ENCODE results near the gene KIRREL1.

KIRREL1 gene

GRCh38 chr1:157993147-157993917 lies at the start of gene KIRREL1:
Gene KIRREL1 (plus strand): TSS chr1:157993645. CDS start chr1:157993677, 32 bp downstream.
- Histone ChIP-seq H3K4me3 (ENCODE audit: low read length) (peak within 1 kb of the TSS; percentile 94), H3K27me3 (ENCODE audit: insufficient read depth, low read length) (peaks cover 14% of the 10 kb centered on the region; the same call in 1 of the 2 replicates), H3K9ac (ENCODE audit: low read depth, low read length) (peak within 1 kb of the TSS; percentile 89), H3K9me3 (ENCODE audit: insufficient read depth, low read depth, low read length) (no peaks in the 10 kb centered on the region), H3K4me1 (ENCODE audit: insufficient read depth, low read length) (peaks cover 27% of the 10 kb centered on the region; the same call in 1 of the 2 replicates), H3K36me3 (ENCODE audit: insufficient read depth, low read depth, low read length) (no peaks in the 10 kb centered on the region), H3K27ac (ENCODE audit: low read length) (peak within 1 kb of the TSS; percentile 39)

- no peaks in the 10 kb centered on the region for H3K27me3 ChIP-seq (ENCODE audit: insufficient read depth, low read length)
- H3K4me3 ChIP-seq (ENCODE audit: low read length) = no peak overlapping the region
- no peaks in the 10 kb centered on the region for H3K36me3 ChIP-seq (ENCODE audit: insufficient read depth, low read depth, low read length)
- H3K27ac ChIP-seq (ENCODE audit: low read length) = no peak overlapping the region
- no peaks in the 10 kb centered on the region for H3K9me3 ChIP-seq (ENCODE audit: insufficient read depth, low read depth, low read length)
- no peak overlapping the region for H3K9ac ChIP-seq (ENCODE audit: low read depth, low read length)
- no peaks in the 10 kb centered on the region for H3K4me1 ChIP-seq (ENCODE audit: insufficient read depth, low read length)
Measured at GRCh38 chr1:157944663-157945280, 48.7 kb upstream of the KIRREL1 start.

- no peaks in the 10 kb centered on the region for H3K27me3 ChIP-seq (ENCODE audit: insufficient read depth, low read length)
- H3K27ac ChIP-seq (ENCODE audit: low read length) = no peak overlapping the region
- H3K4me1 ChIP-seq (ENCODE audit: insufficient read depth, low read length) = no peaks in the 10 kb centered on the region
- H3K9ac ChIP-seq (ENCODE audit: low read depth, low read length) = no peak overlapping the region
- no peak overlapping the region for H3K4me3 ChIP-seq (ENCODE audit: low read length)
- H3K9me3 ChIP-seq (ENCODE audit: insufficient read depth, low read depth, low read length) = no peaks in the 10 kb centered on the region
- no peaks in the 10 kb centered on the region for H3K36me3 ChIP-seq (ENCODE audit: insufficient read depth, low read depth, low read length)
Measured at GRCh38 chr1:157948312-157949073, 45.0 kb upstream of the KIRREL1 start.

GRCh38 chr1:157949074-157949354 lies 44.4 kb upstream of the KIRREL1 start:
- no peak overlapping the region for H3K9ac ChIP-seq (ENCODE audit: low read depth, low read length)
- no peak overlapping the region for H3K27ac ChIP-seq (ENCODE audit: low read length)
- no peaks in the 10 kb centered on the region for H3K9me3 ChIP-seq (ENCODE audit: insufficient read depth, low read depth, low read length)
- H3K4me3 ChIP-seq (ENCODE audit: low read length) = no peak overlapping the region
- no peaks in the 10 kb centered on the region for H3K27me3 ChIP-seq (ENCODE audit: insufficient read depth, low read length)
- no peaks in the 10 kb centered on the region for H3K36me3 ChIP-seq (ENCODE audit: insufficient read depth, low read depth, low read length)
- no peaks in the 10 kb centered on the region for H3K4me1 ChIP-seq (ENCODE audit: insufficient read depth, low read length)

- H3K27ac ChIP-seq (ENCODE audit: low read length) = no peak overlapping the region
- H3K27me3 ChIP-seq (ENCODE audit: insufficient read depth, low read length) = no peaks in the 10 kb centered on the region
- H3K4me3 ChIP-seq (ENCODE audit: low read length) = no peak overlapping the region
- H3K9me3 ChIP-seq (ENCODE audit: insufficient read depth, low read depth, low read length) = no peaks in the 10 kb centered on the region
- H3K9ac ChIP-seq (ENCODE audit: low read depth, low read length) = no peak overlapping the region
- H3K4me1 ChIP-seq (ENCODE audit: insufficient read depth, low read length) = no peaks in the 10 kb centered on the region
- H3K36me3 ChIP-seq (ENCODE audit: insufficient read depth, low read depth, low read length) = no peaks in the 10 kb centered on the region
Measured at GRCh38 chr1:157951230-157951629, 42.2 kb upstream of the KIRREL1 start.

- no peak overlapping the region for H3K4me3 ChIP-seq (ENCODE audit: low read length)
Measured at GRCh38 chr1:157952601-157953000, 40.8 kb upstream of the KIRREL1 start.

GRCh38 chr1:157955221-157955620 lies 38.2 kb upstream of the KIRREL1 start:
- H3K27me3 ChIP-seq (ENCODE audit: insufficient read depth, low read length) = no peaks in the 10 kb centered on the region; the same call in none of the 2 replicates
- H3K4me1 ChIP-seq (ENCODE audit: insufficient read depth, low read length) = no peaks in the 10 kb centered on the region

More at GRCh38 chr1:157952601-157953000, 40.8 kb upstream of the KIRREL1 start:
- H3K9ac ChIP-seq (ENCODE audit: low read depth, low read length) = no peak overlapping the region
- no peaks in the 10 kb centered on the region for H3K9me3 ChIP-seq (ENCODE audit: insufficient read depth, low read depth, low read length)
- no peaks in the 10 kb centered on the region for H3K36me3 ChIP-seq (ENCODE audit: insufficient read depth, low read depth, low read length)
- H3K27me3 ChIP-seq (ENCODE audit: insufficient read depth, low read length) = no peaks in the 10 kb centered on the region; the same call in 1 of the 2 replicates
- H3K4me1 ChIP-seq (ENCODE audit: insufficient read depth, low read length) = no peaks in the 10 kb centered on the region
- no peak overlapping the region for H3K27ac ChIP-seq (ENCODE audit: low read length)

GRCh38 chr1:157955857-157956256 lies 37.6 kb upstream of the KIRREL1 start:
- H3K27me3 ChIP-seq (ENCODE audit: insufficient read depth, low read length) = no peaks in the 10 kb centered on the region; the same call in none of the 2 replicates

More at GRCh38 chr1:157955221-157955620, 38.2 kb upstream of the KIRREL1 start:
- Histone ChIP-seq H3K4me3 (ENCODE audit: low read length) (no peak overlapping the region), H3K9ac (ENCODE audit: low read depth, low read length) (no peak overlapping the region), H3K36me3 (ENCODE audit: insufficient read depth, low read depth, low read length) (no peaks in the 10 kb centered on the region), H3K9me3 (ENCODE audit: insufficient read depth, low read depth, low read length) (no peaks in the 10 kb centered on the region), H3K27ac (ENCODE audit: low read length) (no peak overlapping the region)

GRCh38 chr1:157956732-157957131 lies 36.7 kb upstream of the KIRREL1 start:
- Histone ChIP-seq H3K27me3 (ENCODE audit: insufficient read depth, low read length) (no peaks in the 10 kb centered on the region; the same call in none of the 2 replicates), H3K36me3 (ENCODE audit: insufficient read depth, low read depth, low read length) (no peaks in the 10 kb centered on the region), H3K9me3 (ENCODE audit: insufficient read depth, low read depth, low read length) (no peaks in the 10 kb centered on the region), H3K27ac (ENCODE audit: low read length) (no peak overlapping the region), H3K4me1 (ENCODE audit: insufficient read depth, low read length) (no peaks in the 10 kb centered on the region), H3K9ac (ENCODE audit: low read depth, low read length) (no peak overlapping the region), H3K4me3 (ENCODE audit: low read length) (no peak overlapping the region)

More at GRCh38 chr1:157955857-157956256, 37.6 kb upstream of the KIRREL1 start:
- no peak overlapping the region for H3K27ac ChIP-seq (ENCODE audit: low read length)
- no peak overlapping the region for H3K9ac ChIP-seq (ENCODE audit: low read depth, low read length)
- H3K4me1 ChIP-seq (ENCODE audit: insufficient read depth, low read length) = no peaks in the 10 kb centered on the region
- H3K9me3 ChIP-seq (ENCODE audit: insufficient read depth, low read depth, low read length) = no peaks in the 10 kb centered on the region
- no peaks in the 10 kb centered on the region for H3K36me3 ChIP-seq (ENCODE audit: insufficient read depth, low read depth, low read length)
- H3K4me3 ChIP-seq (ENCODE audit: low read length) = no peak overlapping the region

- Histone ChIP-seq H3K4me3 (ENCODE audit: low read length) (no peak overlapping the region), H3K9me3 (ENCODE audit: insufficient read depth, low read depth, low read length) (no peaks in the 10 kb centered on the region), H3K4me1 (ENCODE audit: insufficient read depth, low read length) (no peaks in the 10 kb centered on the region), H3K27me3 (ENCODE audit: insufficient read depth, low read length) (no peaks in the 10 kb centered on the region; the same call in none of the 2 replicates), H3K9ac (ENCODE audit: low read depth, low read length) (no peak overlapping the region), H3K36me3 (ENCODE audit: insufficient read depth, low read depth, low read length) (no peaks in the 10 kb centered on the region), H3K27ac (ENCODE audit: low read length) (no peak overlapping the region)
Measured at GRCh38 chr1:157958263-157958662, 35.2 kb upstream of the KIRREL1 start.

GRCh38 chr1:157959750-157960149 lies 33.7 kb upstream of the KIRREL1 start:
- Histone ChIP-seq H3K4me1 (ENCODE audit: insufficient read depth, low read length) (0 out of 2 replicates have a peak, but pooled peaks cover 5% of the 10 kb centered on the region), H3K4me3 (ENCODE audit: low read length) (no peak overlapping the region), H3K27ac (ENCODE audit: low read length) (no peak overlapping the region), H3K9me3 (ENCODE audit: insufficient read depth, low read depth, low read length) (no peaks in the 10 kb centered on the region), H3K9ac (ENCODE audit: low read depth, low read length) (no peak overlapping the region), H3K36me3 (ENCODE audit: insufficient read depth, low read depth, low read length) (no peaks in the 10 kb centered on the region), H3K27me3 (ENCODE audit: insufficient read depth, low read length) (no peaks in the 10 kb centered on the region; the same call in none of the 2 replicates)

Data from iPS-20b (cell line).